CD4-positive, alpha-beta T cell treated with Interleukin-4 for 1 hour (primary cell): Measurements from ENCODE around the gene PLD4.
"Not testable (repeated sequence)": the region's sequence is repeated elsewhere in the genome, so short reads cannot be mapped to it uniquely, and the experiment has no call there.

Source experiments
- DNase-seq, 2 donors: peaks; one replicate each; pipeline ENCODE4 v3.0.0-alpha.2; 2020 to 2022

PLD4 gene

DNA sequence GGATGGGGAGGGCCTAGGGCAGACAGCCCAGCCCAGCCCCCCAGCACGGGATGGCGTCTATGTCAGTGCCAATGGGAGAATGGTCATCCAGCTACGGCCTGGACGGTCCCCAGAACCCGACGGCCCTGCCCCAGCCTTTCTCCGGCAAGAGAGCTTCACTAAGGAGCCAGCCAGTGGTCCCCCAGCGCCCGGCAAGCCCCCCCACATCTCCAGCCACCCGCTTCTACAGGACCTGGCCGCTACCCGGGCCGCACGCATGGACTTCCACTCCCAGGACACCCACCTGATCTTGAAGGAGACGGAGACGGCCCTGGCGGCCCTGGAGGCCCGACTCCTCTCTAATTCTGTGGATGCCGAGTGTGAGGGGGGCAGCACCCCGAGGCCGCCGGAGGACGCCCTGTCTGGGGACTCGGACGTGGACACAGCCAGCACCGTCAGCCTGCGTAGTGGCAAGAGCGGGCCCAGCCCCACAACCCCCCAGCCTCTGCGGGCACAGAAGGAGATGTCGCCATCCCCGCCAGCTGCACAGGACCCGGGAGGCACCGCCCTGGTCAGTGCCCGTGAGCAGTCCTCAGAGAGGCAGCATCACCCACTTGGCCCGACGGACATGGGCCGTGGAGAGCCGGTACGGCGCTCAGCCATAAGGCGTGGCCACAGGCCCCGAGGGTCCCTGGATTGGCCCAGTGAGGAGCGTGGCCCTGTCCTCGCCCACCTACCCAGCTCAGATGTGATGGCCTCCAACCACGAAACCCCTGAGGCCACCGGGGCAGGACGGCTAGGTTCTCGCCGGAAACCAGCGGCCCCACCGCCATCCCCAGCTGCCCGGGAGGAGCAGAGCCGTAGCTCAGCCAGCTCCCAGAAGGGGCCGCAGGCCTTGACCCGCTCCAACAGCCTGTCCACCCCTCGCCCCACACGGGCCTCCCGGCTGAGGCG is 37.7 kb upstream of the PLD4 start:
- DNase-seq, result no peak

DNA sequence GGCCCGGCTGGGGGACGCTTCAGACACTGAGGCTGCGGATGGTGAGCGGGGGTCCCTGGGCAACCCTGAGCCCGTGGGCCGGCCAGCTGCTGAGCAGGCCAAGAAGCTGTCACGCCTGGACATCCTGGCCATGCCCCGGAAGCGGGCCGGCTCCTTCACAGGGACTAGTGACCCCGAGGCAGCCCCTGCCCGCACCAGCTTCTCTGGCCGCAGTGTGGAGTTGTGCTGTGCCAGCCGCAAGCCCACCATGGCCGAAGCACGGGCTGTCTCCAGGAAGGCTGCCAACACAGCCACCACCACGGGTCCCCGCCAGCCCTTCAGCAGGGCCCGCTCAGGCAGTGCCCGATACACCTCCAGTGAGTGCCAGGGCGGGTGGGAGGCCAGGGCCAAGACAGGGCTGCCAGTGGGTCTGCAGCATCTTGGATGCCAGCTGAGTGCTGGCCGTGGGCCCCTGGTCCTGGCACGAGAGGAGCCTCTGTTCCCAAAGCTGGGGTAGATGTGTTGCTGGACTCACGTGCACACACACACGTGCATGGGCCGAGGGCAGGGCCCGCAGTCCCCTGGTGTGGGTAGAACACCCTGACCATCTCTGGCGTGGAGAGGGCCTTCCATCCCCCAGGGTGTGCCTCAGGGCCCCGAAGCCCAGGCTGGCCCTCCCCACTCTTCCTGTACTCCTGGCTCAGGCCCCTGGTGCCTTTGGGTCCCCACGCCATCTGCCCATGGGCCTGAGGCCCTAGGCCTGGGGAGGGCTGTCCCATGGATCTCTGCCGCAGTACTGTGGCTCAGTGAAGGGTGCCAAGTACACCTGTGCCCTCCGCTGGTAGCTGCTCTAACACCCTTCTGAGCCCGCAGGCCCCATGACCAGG is 36.8 kb upstream of the PLD4 start:
- DNase-seq, result no peak

DNA sequence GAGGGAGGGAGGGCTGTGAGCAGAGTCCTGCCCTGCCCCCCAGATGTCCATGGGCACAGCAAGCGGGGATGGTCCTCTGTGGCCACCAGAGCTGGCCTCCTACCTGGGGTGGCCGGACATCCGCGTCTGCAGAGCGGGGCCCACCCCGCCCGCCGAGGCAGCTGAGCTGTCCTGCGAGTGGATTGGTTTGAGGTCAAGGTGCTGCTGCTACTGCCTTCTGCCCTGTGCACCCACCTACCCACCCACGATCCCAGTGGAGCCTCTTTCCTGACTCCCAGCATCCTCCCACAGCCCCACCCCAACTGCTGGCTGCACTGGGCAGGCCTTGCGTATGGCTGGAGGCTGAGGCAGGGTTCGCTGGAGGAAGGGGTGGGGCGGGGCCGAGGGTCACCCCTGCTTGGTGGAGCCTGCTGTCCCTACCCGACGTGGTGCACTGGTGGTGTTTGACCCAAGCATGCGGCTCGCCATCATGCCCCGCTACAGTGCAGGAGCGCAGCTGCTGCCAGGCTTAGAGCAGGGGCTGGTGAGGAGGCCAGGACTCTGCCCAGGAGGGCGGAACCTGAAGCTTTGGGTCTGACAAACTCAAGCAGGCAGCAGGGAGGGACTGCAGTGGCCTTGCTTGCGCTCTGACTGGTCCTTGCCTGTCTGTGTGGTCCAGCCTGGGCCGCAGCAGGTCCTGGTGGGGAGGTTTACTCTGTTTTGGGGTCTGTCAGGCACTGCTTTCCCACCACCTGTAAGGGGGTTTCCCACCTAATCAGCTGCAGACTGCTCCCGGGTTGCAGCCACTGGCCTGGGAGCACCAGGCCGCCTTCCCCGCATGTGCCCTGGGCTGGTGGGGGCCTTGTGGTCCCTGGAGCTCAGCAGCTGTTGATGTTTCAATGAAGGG is 35.9 kb upstream of the PLD4 start:
- no peak for DNase-seq

DNA sequence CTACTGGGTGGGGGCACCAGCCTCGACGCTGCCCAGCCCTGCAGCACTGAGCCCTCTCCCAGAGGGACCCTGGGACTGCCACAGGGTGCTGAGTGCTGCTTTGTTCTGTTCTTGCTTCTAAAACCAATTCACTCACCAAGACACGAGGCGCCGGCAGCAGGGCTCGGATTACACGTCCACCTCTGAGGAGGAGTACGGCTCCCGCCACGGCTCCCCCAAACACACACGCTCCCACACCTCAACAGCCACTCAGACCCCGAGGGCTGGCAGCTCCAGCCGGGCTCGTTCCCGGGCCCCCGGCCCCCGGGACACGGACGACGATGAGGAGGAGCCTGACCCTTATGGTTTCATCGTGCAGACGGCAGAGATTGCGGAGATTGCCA is 35.3 kb upstream of the PLD4 start:
- DNase-seq, result no peak

DNA sequence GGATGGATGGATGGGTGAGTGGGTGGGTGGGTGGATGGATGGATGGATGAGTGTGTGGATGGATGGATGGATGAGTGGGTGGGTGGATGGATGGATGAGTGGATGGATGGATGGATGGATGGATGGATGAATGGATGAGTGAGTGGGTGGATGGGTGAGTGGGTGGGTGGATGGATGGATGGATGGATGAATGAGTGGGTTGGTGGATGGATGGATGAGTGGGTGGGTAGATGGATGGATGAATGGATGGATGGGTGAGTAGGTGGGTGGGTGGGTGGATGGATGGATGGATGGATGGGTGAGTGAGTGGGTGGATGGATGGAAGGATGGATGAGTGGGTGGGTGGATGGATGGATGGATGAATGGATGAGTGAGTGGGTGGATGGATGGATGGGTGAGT is 34.4 kb upstream of the PLD4 start:
- not testable (repeated sequence) for DNase-seq

DNA sequence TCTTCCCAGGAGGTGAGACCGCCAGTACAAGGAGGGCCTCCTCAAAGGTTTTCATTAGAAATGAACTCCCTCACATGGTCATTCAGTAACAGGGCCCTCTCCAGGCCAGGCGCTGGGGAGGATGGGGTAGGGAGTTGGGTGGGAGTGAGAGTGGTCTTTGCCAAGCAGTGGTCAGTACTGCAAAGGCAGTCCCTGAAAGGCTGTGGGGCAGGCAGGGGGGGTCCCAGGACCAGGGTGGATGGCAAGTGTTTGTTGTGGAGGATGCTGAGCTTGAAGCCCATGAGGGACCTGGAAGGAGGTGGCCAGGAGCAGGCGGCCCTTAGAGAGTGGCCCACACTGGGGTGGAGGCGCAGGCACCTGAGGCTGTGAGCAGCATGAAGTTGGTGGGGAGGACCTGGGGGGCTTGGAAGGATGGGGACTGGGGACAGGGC is 33.5 kb upstream of the PLD4 start:
- no peak for DNase-seq

DNA sequence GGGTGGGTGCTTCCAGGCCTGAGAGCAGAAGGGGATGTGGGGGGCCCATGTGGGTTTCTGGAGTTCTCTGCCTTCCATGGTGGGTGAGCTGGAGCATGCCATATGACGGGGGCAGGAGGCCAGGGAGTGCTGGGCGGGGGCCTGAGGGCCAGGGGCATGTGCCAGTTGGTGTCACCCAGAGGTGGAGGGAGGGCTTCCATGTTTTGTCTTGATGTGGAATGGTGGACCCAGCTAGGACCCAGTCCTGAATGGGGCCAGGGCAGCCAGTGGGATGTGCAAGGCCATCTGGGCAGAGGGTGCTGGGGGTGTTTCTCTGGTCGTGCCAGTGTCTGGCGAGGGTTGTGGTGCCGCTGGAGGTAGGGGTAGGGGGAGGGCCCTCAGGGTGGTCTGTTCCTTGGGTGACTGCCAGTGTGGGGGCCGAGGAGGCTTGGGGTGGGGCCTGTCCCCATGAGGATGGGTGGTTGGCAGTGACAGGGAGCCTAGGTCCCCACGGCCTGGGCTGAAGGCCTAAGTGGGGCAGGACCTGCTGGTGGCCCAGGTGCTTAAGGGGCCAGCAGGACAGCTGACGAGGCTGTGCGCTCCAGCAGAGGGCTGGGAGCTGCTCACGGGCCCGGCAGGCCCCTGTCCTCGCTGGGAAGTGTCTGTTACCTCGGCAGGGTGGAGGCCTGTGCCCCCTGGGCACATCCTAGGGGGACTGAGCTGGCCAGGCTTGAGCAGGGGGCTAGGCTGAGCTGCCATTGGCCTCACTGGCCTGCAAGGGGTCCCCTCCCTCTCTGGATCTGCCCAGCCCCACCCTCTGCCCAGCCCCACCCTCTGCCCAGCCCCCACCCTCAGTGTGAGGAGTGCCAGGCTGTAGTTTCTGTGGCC is 32.8 kb upstream of the PLD4 start:
- DNase-seq, result no peak

DNA sequence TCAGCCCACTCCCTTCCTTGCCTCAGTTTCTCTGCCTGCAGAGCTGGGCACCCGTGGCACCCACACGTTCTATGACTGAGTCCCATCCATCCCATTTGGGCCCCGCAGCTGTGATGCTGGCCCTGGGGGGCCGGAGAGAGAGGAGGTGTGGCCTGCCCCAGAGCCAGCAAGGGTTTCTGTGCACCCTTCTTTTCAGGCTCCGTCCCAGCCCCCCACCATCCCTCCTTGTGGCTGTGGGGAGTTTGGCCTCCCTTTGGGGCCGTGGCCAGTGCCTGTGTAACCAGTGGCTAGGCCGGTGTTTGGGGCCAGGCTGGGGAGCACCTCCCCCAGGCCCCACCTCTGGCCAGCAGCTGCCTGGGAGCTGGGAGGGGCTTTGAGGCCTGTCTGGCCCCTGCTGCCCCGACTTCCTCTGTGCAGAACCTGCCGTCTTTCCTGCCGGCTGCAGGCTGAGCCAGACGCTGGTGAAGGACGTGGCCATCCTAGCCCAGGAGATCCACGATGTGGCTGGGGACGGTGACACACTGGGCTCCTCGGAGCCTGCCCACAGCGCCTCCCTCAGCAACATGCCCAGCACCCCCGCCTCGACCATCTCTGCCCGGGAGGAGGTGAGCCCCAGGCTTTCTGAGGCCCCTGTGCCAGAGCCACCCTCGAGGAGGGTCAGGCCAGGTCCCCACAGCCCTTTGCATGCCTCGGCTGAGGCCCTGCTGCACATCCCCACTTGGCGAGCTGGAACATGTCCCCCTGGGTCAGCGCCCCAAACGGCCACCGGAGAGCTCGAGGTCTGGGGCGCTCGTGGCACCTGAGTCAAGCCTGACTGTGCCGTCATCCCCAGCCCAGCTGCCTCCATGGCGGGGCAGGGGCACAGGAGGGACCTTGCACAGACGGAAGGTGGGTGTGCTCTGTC is 31.9 kb upstream of the PLD4 start:
- no peak for DNase-seq

DNA sequence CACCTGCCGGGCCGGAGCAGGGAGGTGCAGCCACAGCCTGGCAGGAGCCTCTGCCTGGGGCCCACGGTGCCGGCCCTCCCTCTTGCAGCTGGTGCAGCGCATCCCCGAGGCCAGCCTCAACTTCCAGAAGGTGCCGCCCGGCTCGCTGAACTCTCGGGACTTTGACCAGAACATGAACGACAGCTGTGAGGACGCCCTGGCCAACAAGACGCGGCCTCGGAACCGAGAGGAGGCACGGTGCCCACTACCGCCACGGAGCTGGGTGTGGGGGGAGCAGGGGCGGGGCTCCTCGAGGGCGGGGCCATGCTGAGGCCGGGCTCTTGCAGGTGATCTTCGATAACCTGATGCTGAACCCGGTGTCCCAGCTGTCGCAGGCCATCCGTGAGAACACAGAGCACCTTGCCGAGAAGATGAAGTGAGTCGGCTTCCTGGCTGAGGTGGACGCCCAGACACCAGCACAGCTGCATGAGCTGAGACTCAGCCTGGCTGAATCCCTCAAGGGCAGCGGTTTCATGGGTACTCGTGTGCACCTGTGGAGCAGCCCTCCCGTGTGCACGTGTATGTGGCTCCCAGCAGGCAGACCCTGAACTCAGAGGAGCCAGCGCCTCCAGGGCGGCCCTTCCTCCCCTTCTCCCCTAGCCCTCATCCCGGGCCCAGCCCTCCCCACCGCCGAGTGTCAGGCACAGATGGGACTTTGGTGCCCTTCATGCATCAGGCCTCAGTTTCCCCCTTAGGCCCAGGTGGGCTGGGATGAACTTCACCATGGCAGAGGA is 31.1 kb upstream of the PLD4 start:
- DNase-seq, result no peak

DNA sequence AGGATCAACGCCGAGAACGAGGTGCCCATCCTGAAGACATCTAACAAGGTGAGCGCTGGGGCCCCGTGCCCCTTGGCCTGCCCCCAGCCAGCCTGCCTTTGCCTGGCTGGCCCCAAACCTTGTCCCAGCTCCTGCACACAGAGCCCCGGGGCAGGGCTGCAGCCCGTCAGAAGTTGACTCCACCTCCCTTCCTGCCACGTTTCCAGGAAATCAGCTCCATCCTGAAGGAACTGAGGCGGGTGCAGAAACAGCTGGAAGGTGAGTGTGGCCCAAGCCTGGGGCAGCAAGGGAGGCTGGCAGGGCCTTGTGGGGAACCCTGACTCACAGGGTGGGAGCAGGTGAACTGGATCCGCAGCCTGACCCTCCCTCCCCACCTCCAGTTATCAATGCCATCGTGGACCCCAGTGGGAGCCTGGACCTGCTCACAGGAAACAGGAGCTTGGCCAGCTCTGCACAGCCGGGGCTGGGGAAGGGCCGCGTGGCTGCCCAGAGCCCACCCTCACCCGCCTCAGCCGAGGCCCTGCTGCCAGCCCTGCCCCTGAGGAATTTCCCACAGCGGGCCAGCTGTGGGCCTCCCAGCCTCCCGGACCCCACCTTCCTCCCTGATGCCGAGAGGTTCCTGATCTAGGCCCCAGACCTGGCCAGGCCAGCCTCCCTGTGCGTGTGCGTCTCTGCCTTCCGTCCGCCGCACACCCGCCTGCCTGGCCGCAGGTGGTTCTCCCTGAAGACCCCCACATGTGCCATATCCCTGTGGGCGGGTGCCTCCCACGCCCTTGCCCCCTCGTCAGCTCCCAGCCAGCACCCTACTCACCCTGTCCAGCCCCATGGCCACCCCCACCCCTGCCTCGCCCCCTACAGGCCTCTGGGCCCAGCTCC is 30.1 kb upstream of the PLD4 start:
- DNase-seq, result no peak

DNA sequence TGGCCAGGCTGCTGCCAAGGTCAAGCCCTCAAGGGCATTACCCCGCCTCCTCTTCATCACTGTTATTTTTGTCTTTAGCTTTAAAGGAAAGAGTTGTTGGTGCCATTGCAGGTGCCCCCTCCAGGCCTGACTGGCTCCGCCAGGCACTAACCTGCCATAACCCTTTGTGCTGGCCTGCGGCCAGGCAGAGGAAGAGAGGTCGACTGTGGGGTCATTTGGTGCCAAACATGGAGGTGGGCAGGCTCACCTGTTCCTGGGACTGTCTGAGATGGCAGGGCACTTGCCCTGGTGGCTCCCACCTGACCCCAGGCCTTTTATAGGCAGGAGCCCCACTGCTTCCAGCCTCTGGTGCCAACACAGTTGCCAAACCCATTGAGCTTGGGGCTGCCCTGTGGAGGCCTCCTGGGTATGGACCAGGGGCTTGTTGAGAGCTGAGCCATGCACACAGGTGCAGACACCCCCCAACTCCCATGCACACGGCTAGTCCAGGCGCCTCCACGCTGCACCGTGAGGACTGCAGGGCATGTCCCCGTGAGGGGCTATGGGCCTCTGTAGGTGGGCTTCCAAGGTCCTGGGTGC is 29.4 kb upstream of the PLD4 start:
- DNase-seq, result no peak

DNA sequence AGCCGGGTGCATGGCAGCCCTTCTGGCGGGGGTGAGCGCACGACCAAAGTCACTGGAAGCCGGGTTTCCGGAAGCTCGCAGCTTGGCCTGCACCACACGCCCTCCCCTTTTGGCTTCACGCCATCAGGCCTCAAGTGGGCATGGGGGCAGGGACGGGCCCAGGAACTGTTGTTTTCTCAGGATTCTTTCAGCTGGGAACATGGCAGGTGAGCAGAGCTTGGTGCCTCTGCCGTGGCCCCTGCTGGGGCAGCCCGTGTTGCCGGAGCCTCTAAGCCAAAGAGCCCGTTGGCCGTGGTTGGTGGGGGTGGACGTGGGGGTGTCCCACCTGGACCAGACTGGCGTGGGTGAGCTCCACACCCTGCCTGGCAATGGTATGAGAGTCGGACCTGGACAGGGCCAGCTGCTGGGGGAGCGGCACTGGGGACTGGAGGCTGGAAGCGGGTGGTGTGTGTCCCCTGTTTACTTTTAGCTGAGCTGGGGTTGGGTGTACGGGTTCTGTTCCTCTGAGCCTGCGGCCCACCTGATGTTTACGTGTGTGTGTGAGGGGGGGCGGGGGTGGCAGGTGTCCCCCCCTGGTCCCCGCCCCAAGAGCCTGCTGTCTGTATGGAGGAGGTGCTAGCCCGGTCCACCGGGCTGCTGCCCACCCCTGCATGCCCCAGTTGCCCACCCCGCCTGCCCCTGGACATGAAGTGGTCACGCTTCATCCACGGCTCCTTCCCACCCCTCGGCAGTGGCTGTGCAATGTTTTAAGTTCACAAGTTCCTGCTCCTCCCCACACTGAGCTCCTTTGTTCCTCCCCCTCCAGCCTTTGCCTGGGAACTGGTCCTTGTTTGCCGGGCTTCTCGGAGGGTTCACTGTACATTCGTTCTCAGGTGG is 28.7 kb upstream of the PLD4 start:
- DNase-seq, result no peak

DNA sequence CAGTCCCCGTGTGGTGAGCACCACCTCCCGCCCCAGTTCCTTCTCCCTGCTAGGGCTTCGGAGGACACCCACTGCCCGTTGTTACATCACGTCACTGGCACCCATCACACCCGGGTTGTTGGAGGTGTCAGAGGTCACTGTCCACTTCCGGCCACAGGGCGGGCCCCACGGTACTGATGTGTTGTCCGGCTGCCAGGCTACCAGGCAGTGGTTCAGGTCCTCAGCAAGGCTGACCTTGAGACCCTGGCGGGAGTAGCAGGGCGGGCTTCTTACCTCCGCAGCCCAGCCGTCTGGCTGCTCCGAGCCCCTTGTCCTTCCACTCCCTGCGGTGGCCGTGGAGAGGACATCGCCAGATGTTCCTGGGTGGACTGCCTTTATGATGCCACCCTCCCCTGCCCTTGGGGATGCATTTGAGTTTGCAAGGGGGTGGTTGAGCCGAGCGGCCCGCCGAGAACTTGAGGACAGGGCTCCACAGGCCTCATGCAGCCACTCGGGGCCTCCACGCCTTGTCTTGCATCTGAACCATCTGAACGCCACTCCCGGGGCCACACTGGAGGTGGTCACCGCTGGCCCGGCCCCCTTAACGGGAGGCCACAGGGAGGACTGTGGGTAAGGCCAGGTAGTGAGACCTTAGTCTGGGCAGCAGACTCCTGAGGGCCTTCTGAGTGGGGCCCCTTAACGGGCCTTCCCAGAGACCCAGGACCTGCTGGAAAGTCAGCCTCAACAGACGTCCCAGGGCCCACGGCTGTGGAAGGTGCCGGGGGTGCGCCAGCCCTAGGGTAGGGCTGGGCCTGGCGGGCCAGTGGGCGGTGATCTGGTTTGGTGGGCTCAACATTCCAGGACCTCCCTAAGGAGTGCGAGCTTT is 27.1 kb upstream of the PLD4 start:
- no peak for DNase-seq

DNA sequence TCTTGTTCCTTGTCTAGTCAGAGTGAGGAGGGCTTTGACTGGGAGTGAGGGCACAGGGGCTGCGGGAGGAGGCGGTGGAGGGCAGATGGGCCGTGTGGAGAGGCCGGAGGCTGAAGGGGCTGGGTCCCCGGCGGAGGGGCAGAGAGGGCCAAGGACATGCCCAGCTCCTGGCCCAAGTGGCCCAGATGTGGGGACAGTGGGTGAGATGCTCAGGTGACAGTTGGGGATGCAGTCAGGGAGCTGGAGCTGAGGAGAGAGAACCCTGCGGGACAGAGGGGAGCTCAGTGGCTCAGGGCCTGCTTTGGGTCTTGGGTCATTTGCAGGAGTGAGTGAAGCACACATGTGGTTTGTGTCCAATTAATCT is 26.5 kb upstream of the PLD4 start:
- no peak for DNase-seq

DNA sequence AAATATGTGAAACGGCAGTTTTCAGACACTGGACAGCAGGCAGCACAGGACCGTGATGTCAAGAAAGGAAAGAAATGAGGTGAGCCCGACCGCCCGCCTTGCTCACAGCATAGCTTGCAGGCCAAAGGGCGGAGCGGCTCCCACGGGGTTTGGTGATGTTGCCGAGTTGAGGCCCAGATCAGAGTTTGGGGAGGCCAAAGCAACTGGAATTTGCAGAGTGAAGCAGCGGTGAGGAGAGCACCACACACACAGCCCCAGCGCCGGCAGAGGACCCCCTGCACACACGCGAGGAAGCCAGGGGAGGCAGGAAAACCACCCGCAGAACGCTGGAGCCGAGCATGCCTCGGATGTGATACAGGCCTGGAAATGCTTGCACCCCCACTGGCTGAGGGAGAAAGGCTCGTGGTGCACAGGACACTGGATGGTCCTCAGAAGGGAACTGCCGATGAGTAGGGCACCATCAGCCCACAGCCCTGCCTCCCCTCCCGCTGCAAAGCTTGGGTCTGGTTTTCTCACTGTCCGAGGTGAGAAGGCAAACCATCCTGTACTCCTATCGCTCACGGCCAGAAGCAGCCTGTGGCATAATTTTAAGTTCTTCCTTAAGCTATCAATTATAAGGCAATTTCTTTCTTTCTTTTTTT is 25.7 kb upstream of the PLD4 start:
- no peak for DNase-seq

DNA sequence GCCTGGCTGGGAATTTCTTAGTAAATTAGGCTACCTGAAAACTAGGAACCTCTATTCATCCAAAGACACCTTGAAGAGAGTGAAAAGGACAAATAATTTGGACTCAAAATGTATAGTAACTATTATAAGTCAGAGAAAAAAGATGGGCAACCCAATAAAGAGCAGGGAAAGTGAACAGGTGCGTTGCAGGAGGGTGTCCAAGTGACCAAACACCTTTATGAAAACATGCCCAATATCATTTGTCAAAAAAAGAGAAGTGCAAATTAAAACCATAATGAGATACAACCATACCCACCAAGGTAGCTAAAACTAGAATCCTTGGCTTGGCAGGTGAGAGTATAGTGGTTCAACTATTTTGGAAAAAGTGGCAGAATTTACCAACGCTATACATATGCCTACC is 24.9 kb upstream of the PLD4 start:
- DNase-seq, result no peak
